ENCODE results near the gene OPRL1. TPM values are rescaled to one million over a fixed set of nuclear protein-coding genes. Genes with fewer than 3 reads are reported as not detected.

The OPRL1 gene
- total and polyA plus RNA-seq, 2 of the 8 experiments (the other 6 are each of a cell fraction or from before 2014, with no cell fraction given) = 0.63 to 0.98 TPM

DNA sequence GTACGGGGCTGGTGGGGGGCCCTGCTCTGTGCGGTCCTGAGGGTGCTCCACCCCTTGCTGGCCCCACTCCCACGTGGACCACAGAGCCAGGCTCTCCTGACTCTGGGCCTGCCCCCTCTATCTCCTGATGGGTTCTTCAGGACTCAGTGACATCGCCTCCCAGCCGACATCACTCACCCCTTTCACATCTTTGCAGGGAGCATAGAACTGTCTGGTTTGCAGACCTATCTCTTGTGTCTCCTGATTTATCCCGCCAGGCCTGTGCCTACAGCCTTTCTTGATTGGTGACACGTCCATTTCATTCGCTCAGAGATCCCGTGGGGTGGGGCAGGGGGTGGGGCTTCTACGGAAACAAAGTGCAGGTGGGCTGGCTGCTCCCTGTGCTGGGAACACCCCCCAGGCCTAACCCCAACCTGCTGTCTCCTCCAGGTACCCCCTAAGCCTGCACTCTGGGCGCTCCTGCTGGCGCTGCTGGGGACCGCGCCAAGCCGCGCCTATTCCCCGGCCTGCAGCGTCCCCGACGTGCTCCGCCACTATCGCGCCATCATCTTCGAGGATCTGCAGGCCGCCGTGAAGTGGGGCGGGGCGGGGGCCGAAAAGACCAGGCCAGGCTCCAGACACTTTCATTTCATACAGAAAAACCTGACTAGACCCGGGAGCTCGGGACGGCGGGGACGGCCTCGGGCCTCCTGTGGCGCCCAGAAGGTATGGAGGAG, 42.2 kb upstream of the OPRL1 start:
- Histone ChIP-seq H3K23me2 (ENCODE audit: low read depth, low read length) (peaks cover 3% of the 10 kb centered on the region; the same call in 1 of the 2 replicates), H3K4me1 (replicated peaks in 1 of 4; ENCODE audit: control insufficient read depth in 3 of 4, insufficient read depth in 4 of 4, low read length in 3 of 4) (peaks cover 0 to 23% (median 17%) of the 10 kb centered on the region in 4 experiments; a peak in 6 of 7 replicates), H2BK120ac (replicated peaks; ENCODE audit: low read depth, low read length) (no peak overlapping the region), H3K4me3 (ENCODE audit: extremely low read depth in 1 of 4, insufficient read depth in 2 of 4, low read depth in 3 of 4, low read length in 4 of 4) (peak overlapping the region; percentile 27 to 73 (median 36); a peak in 7 of 8 replicates), H3K9ac (replicated peaks in 1 of 4; ENCODE audit: extremely low read depth in 1 of 4, low read depth in 3 of 4, low read length in 3 of 4) (no peak overlapping the region), H3K27me3 (replicated peaks in 1 of 4; ENCODE audit: control insufficient read depth in 3 of 4, extremely low read depth in 1 of 4, insufficient read depth in 3 of 4, low read length in 3 of 4) (peaks cover 16 to 51% (median 43%) of the 10 kb centered on the region in 4 experiments), H3K27ac (ENCODE audit: low read depth, low read length) (no peak overlapping the region), H3K79me1 (ENCODE audit: low read depth, low read length) (no peaks in the 10 kb centered on the region; the same call in 1 of the 2 replicates), H4K91ac (replicated peaks; ENCODE audit: insufficient read length, low read length) (no peak overlapping the region), H3K36me3 (ENCODE audit: control insufficient read depth in 2 of 4, insufficient read depth in 4 of 4, low read length in 3 of 4) (peaks cover 0 to 4% (median 1%) of the 10 kb centered on the region in 4 experiments; a peak in 3 of 8 replicates), H4K8ac (ENCODE audit: extremely low read depth, insufficient read depth, low read length) (no peak overlapping the region), H3K14ac (ENCODE audit: insufficient read length) (no peak overlapping the region), H3K9me3 (ENCODE audit: insufficient read depth in 2 of 2, low read depth in 1 of 2, low read length in 1 of 2) (no peaks in the 10 kb centered on the region), H4K5ac (ENCODE audit: insufficient read length, low read depth, low read length) (no peak overlapping the region), H3K23ac (ENCODE audit: insufficient read length) (no peak overlapping the region), H3K4me2 (ENCODE audit: insufficient read depth in 1 of 2, low read depth in 2 of 2, low read length in 2 of 2) (peak overlapping the region; percentile 8 to 74), H2BK5ac (ENCODE audit: low read depth, low read length) (no peak overlapping the region), H3K18ac (ENCODE audit: extremely low read depth, low read length) (no peak overlapping the region), H3K56ac (replicated peaks; ENCODE audit: insufficient read length, low read depth, low read length) (no peak overlapping the region), H2AK5ac (ENCODE audit: low read depth, low read length) (no peak overlapping the region), H3K79me2 (ENCODE audit: control insufficient read depth in 1 of 2, insufficient read depth in 2 of 2, low read length in 2 of 2) (no peaks in the 10 kb centered on the region), H2BK12ac (ENCODE audit: low read depth, low read length) (peak overlapping the region; percentile 50; the same call in 1 of the 2 replicates), H3K4ac (replicated peaks; ENCODE audit: insufficient read length, low read depth, low read length) (no peak overlapping the region), H2BK15ac (ENCODE audit: low read length) (no peak overlapping the region), H4K20me1 (replicated peaks in 1 of 2; ENCODE audit: control insufficient read depth in 1 of 2, insufficient read depth in 2 of 2, low read length in 2 of 2) (peaks cover 0 to 3% of the 10 kb centered on the region in 2 experiments), H2AFZ (ENCODE audit: low read length) (no peak overlapping the region), H2BK20ac (ENCODE audit: low read length) (no peak overlapping the region)
- no peak for FAIRE-seq
- POLR2A ChIA-PET (ENCODE audit: partially characterized antibody) = interaction anchor here (1.0 to 3.5 kb wide), 8 partner anchors 10 to 385 kb away, joined by 3 to 24 read pairs (median 4); partner anchors contain the start of genes STMN3 and TCEA2
- no peak for DNase-seq (ENCODE audit: low read depth in 1 of 2, low spot score in 2 of 2)
- CTCF ChIA-PET (ENCODE audit: partially characterized antibody) = interaction anchor here (0.9 to 7.3 kb wide), 20 partner anchors 10 to 347 kb away, joined by 3 to 73 read pairs (median 4); partner anchors contain the start of genes LKAAEAR1, PRPF6, SOX18 and TCEA2
- WGBS, 2 experiments (ENCODE audit: extremely low coverage in 1 of 2, insufficient coverage in 1 of 2, insufficient read length in 1 of 2, insufficient replicate concordance in 2 of 2, low coverage in 1 of 2, low lambda C conversion rate in 2 of 2, missing lambda C conversion rate in 1 of 2) = 16% methylated on average over 33 of the region's 36 CpGs; no CpG with 5 or more reads in 1 of the 2 experiments
- TF ChIP-seq GABPA (IDR thresholded peaks at IDR 0.05; ENCODE audit: borderline replicate concordance, insufficient read depth, low read length) = no peak
- peak; percentile 4 for TF ChIP-seq KDM4A (IDR thresholded peaks at IDR 0.05; ENCODE audit: low read depth, low read length, severe bottlenecking)
- no peak for TF ChIP-seq FOSL1 (IDR thresholded peaks at IDR 0.05; ENCODE audit: insufficient read depth, low read depth, low read length)
- TF ChIP-seq SIN3A (conservative IDR thresholded peaks at IDR 0.05 in 1 of 2, IDR thresholded peaks at IDR 0.05 in 1 of 2; ENCODE audit: low read depth in 1 of 2, low read length in 2 of 2) = 0 out of 4 replicates have a peak, but pooled peaks of 1 of the 2 experiments have one; percentile 16
- TF ChIP-seq RXRA (IDR thresholded peaks at IDR 0.05; ENCODE audit: insufficient read depth, low read depth, low read length) = no peak
- no peak for TF ChIP-seq EGR1 (IDR thresholded peaks at IDR 0.05; ENCODE audit: borderline replicate concordance, low read depth, low read length)
- TF ChIP-seq RNF2 (IDR thresholded peaks at IDR 0.05; ENCODE audit: borderline replicate concordance, low read depth, low read length, missing control alignments, poor library complexity, severe bottlenecking) = no peak
- no peak for TF ChIP-seq BCL11A (IDR thresholded peaks at IDR 0.05; ENCODE audit: low read depth in 2 of 2, low read length in 2 of 2)
- no peak for TF ChIP-seq JUND (IDR thresholded peaks at IDR 0.05; ENCODE audit: low read length)
- TF ChIP-seq CBX5 (IDR thresholded peaks at IDR 0.05; ENCODE audit: low read depth, low read length) = no peak
- TF ChIP-seq SP2 (IDR thresholded peaks at IDR 0.05; ENCODE audit: low read length) = no peak
